Measurements from ENCODE around the gene NRP2.
A peak's percentile ranks its signal among the peaks of the same experiment; 100 is the strongest.

The NRP2 gene

DNA sequence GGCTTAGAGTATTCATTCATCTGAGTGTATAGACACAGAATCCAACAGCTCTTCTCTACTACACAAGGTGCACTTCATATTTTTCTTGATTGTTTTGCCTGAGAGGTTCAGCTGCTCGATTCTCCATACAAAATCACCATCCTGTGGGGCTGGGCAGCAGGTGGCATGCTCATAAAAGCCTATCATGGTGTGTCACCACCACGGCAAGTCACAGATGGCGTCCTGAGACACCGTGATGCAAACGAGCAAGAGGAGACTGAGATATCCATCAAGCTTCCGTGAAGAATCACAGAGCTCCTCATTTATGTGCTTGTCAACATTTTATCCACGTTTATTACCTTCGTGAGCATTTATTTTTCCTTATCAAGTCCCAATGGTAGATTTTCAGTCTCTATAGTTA is 22.4 kb upstream of the NRP2 start:
- no peak for FAIRE-seq
- DNase-seq (ENCODE audit: low spot score) = no peak

DNA sequence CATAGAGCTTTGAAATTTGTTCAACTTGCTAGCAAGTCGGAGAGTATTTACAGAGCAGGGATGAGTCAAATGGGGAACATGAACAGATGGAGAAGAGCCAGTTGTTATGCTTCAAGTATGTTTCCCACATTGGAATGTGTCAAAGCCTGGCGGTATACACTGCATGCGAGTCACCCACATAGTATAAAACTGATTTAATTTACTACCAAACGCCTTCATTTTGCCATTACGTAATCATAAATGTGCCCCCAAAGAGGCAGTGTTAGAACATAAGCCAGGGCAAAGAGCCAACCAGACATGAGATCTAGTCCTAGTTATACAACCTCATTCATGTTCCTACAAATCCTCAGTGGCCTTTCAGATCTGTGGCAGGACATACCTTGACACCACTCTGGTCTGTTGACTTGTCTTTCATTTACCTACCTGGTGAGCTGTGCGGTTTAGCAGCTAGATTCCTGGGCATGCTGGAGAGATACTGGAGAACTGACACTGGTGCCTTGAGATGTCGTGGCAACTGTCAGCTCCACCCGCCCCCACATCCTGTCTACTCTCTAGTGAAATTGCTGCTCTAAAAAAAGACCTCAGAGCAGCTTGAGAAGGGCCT is 21.7 kb upstream of the NRP2 start:
- peak; percentile 54 for DNase-seq (ENCODE audit: low spot score)
- FAIRE-seq = no peak

DNA sequence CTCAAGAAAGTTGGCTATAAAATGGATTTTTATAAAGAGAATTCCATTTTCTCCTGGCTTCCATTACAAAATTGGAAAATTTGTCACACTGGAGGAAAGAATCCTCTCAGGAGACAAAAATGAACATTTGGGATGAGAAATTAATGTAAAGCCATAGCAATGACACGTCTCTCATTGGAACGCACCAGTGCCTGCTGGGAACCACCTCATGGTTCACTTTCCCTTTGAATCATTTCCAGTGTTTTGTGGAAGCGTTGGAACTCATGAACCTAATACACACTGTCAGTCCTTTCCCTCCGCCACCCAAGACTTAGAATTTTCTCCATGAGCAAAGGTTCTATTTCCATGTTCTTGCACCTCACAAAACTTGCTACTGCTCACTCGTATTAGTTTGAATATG is 21.0 kb upstream of the NRP2 start:
- FAIRE-seq (no peak), DNase-seq (ENCODE audit: low spot score) (no peak)

DNA sequence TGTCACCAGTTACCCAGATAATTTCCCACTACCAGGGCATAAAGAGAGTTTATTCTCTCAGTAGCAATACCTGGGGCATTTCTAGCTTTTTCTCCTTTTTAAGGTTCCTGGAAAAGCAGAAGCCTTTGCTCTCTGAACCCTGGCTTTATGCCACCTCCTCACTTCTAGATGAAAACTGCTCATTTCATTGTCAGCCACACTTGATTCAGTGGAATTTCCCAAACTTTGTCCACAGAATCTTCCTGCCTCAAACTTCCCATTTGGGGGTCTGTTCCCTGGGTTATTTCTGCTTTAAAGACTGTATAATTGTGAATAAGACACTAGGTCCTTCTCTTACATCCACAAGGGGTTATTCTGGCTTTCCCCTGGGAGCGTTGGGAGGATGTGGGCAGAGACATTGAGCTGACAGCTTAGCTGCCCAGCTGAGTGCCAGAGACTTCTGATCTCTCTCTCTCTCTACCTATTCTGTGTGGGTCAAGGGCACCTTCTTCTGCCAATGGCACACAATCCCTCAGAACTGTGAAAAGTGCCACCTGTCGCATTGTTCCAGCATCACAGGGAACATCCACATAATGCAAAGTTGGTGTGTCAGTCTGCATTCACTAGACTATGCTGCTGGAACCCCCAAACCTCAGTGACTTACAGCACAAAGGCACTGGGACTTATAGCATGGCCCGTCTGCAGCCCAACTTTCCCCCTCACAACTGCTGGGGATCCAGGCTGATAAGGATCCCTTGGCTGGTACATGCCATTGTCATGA is 19.9 kb upstream of the NRP2 start:
- no peak for FAIRE-seq

DNA sequence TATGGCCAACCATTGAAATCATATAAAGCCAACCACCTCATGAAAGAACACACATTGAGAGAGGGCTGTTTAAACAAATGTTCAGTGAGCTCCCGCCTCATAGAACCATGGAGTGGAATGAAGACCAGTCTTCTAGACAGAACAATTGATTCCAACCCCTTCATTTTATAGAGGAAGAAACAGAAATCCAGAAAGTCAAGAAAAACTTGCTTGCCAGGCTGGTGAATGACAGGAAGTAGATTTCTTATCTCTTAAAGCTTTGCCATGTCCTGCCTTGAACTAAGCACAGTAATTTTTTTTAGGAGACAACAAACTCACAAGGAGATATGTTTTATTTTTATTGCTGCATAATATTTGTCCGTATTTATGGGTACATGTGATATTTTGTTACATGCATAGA is 16.5 kb upstream of the NRP2 start:
- DNase-seq (ENCODE audit: low spot score) (no peak), FAIRE-seq (no peak)

More for the DNA sequence above, 19.9 kb upstream of the NRP2 start:
- DNase-seq (ENCODE audit: low spot score) = no peak

DNA sequence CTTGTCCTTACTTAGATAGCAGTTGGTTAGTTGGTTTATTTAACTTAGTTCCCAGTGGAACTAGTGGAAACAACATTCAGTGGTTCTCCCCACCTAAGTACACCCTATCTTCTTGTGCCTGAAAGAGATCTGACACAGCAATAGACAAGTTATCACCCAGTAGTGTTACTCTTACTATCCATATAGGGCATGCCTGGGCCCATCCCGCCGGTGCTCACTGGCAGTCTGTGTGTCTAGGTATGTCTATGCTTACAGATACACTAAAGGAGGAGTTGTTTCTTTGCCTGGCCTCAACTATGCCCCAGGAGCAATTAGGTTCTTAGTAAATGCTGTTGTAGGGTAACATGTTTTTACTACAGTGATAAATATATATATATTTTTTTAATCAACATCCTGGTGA is 12.0 kb upstream of the NRP2 start:
- FAIRE-seq (no peak), DNase-seq (ENCODE audit: low spot score) (no peak)

DNA sequence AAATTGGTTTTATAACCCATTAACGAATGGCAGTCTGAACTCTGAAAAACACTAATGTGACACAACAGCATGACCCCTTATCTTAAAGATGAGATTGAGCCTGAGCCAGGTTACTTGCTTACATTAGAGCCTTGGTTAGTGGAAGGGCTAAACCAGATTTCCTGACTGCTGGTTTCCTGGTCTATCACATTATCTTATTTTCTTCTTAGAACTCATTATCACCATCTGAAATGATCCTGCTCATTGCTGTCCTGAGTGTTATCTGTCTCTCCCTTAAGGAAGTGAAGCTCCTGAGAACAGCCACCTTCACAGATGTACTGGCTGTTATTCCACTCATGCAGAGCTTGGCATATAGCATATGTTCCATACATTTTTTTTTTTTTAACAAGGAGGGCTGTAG is 9.0 kb upstream of the NRP2 start:
- DNase-seq (ENCODE audit: low spot score) (no peak), FAIRE-seq (no peak)

DNA sequence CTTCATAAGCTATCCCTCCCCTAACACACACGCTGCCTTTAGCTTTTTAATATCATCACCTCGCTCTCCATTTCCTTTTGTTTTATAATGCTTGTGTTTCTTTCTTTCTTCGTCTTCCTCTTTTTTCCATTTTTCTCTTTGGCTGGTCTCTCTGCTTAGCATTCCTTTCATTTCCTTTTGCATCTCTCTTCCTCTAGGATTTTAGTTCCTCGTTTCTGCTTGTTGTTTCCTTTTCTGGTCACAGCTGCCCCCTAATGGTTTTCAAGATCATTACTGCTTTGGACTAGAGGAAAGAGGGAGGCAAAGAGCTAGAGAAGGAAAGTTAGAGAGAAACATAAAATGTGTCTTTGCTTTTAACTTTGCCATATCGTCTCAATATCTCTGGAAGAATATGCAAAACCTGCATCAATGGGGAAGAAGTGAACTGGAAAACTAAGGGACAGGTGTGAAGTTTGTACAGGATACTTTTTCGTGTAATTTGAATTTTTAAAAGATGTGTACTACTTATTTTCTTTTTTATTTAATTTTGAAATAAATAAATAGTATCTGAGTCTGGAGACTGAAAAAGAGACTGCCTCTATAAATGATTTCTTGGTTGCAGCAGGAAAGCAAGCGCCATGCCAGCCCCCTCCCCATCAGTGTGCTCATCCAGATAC is 6.3 kb upstream of the NRP2 start:
- FAIRE-seq = peak; percentile 89
- peak; percentile 71 for DNase-seq (ENCODE audit: low spot score)

DNA sequence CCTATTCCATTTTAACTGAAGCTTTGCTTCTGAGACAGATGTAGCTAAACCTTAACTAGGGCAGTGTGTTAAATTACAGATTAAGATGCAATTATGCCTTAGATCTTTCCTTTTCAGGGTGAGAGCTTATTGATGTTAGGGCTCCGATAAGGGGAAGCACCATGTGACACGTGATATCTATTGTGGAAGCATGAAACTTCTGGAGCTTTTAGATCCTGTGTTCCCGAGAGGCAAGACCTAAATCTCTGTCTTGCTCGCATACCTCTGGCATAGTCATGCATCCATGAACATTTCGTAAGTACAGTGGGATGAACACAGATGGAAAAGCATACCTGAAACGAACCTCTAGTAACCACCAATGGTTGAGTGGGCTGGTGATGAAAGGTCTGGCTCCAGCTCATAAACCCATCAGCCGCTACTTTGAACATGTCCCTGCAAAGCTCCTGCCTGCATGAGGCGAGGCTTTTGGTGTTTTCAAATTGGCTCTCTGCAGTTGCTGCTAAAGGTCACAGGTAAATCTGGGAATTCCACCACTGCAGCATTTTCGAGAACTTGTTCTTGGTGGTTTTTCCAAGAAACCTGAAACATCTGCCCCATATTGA is 3.7 kb upstream of the NRP2 start:
- DNase-seq (ENCODE audit: low spot score) = no peak
- FAIRE-seq = no peak

DNA sequence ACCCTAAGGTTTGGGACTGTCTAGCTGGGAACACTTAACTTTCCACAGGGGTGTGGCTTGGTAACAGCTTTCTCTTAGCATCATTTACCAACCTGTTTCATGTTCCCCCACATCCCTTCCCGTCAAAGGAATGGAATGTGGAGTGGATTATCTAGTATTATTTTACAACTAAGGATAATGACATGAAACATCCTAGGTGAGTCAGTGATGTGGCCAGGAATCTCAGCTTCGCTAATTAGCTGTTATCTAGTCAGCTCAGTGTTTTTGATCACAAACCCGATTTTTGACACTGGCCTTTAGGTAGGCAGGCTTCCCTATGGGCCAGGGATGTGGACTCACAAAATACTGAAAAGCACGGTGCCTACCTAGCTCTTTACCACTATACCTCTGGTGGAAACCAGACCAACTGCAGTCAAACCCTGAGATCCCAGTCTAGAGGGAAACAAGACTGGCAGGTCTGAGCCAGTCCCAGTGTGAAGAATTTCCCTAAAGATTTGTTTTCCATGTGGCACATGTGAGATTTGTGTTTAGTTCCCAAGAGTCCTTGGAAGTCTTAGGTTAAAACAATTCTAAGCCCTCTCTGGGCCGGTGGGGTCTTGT is 2.8 kb upstream of the NRP2 start:
- FAIRE-seq (no peak), DNase-seq (ENCODE audit: low spot score) (peak; percentile 52)

DNA sequence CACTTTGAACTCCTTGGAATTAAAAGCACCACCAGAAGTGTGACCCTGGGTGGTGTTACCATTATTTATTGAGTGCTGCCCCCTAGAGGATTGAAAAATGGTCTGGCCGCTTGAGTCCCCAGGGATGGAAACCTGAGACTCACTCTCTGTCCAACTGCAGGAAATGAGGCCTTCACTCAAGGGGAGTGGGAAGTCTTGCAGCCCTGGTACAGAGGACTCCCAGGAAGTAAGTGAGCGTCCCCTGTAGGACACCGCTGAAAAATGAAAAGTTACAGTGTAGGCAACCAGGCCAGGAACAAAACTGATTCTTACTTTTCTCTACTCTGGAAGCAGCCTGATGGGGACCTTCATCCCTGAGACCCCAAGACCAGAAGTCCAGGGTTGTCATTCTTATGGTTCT is 2.2 kb upstream of the NRP2 start:
- FAIRE-seq (peak; percentile 82), DNase-seq (ENCODE audit: low spot score) (peak; percentile 80)

DNA sequence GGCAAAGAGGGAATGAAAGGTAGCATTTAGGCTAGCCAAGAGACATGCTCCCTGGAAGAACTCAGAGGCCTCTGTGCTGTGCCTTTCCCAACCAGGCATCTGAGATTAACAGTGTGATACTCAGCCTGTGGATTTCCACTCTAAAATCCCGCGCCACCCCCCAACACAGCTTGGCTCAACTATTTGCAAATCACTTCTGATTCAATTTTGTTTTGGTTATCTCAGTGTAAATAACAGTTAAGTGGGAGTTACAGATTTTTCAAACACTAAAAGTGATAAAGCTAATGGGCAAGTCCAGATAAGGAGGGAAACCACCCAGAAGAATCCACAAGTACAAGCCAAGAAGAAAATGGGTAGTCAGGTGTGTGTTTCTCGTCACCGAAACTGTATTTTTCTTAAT is 1.4 kb upstream of the NRP2 start:
- DNase-seq (ENCODE audit: low spot score) (no peak), FAIRE-seq (no peak)

DNA sequence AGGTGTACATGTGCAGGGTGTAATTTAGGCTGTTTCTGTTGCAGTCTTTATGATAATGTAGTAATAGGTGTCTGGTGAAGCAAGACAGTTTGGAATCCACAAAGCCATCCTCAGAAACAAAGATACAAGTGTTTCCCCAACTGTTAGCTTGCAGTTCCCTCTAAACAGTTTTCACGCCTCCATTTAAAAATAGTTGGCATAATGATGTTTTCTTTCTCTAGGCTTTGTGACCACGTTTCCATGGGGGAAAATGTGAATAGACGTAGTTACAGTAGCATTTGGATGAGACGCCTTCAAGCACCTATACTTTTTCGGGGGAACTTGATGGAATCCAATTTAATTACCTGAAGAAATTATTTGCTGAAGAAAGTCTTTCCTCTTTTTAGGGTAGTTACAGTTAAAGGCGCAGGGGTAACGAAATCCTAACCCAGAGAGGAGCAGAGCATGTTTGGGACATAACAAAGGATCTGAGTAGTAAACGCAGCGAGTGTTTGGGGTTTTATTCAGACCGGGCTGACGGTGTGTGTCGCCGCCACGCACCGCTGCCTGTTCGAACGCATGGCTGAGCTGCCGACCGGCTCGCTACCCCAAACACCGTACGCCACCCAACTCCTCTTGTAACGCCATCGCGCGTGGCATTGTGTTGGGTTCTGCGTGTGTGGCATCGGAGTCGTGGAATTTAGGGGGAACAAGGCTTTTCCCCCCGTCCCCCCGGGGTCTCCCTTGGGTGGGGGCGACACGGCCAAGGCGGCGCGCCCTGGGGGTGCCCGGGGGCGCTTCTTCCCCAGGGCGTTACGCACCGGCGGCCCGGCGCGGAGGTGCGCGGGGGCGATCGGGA is 681 bp upstream of the NRP2 start:
- DNase-seq (ENCODE audit: low spot score) (peak; percentile 60), FAIRE-seq (peak; percentile 58)

DNA sequence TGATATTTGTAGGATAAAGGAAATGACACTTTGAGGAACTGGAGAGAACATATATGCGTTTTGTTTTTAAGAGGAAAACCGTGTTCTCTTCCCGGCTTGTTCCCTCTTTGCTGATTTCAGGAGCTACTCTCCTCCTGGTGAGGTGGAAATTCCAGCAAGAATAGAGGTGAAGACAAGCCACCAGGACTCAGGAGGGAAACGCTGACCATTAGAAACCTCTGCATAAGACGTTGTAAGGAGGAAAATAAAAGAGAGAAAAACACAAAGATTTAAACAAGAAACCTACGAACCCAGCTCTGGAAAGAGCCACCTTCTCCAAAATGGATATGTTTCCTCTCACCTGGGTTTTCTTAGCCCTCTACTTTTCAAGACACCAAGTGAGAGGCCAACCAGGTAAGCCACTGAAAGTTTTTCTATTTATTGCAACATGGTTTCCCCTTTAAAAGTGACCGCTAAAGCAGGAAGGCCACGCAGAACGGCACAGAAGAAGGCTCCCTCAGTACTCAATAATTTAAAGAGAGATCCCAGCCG is 735 bp downstream of the NRP2 start:
- FAIRE-seq (no peak), DNase-seq (ENCODE audit: low spot score) (peak; percentile 23)

DNA sequence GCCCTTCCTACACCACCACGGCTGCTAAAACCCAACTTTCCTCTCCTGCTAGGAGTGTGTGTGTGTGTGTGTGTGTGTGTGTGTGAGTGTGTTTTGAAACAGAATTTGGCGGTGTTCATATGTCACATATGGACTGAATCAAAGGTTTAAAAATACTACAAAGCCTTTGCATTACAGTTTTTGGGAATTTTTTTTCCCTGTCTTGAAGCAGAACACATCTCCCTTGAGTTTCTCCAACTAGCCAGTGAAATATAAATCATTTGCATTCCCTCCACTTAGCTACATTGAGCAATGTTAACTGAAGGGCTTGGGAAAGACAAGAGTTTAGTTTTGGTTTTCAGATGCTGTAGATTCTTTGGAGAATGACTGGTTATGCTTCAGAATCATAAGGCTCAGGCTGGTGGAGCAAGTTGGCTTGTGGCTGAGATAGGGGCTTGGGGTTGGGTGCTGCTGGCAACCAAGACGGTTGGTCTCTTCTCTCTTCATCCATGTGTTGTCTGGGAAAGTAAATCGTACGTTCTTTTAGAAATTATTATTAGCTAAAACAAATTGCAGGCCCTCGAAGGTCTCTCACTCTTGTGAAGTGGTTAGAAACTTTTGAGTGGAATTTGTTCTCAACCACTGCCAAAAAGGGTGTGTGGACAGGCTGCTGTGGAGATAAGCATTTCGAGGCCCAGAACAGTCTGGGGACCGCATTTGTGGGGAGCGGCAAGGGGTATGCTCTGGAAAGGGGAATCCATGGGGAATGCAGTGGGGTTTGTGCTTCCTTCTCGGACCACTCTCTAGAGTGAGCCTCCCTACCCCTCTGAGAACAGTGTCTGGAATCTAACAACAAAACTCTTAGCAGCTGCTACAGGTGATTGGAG is 1.4 kb downstream of the NRP2 start:
- no peak for DNase-seq (ENCODE audit: low spot score)

DNA sequence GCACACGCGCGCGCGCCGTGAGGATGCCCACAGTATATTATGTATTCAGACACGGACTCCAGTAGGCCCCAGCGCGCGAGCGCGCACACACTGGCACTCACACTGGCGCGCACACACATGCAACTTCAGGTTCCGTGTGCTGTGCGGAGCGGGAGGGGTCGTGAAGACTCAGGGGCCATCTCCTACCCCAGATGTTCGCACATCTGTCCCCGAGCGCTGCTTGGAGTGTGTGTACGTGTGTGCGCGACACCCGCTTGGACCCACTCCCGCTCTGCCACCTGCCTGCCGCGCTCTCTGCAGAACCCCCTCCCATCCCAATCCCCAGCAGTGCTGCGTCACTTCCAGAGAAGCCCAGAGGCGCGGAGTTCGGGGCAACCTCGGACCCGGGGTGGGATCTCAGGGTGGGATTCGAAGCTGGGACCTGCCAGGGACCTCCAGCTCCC is 2.6 kb downstream of the NRP2 start:
- FAIRE-seq (no peak), DNase-seq (ENCODE audit: low spot score) (peak; percentile 50)

More for the DNA sequence above, 1.4 kb downstream of the NRP2 start:
- no peak for FAIRE-seq

DNA sequence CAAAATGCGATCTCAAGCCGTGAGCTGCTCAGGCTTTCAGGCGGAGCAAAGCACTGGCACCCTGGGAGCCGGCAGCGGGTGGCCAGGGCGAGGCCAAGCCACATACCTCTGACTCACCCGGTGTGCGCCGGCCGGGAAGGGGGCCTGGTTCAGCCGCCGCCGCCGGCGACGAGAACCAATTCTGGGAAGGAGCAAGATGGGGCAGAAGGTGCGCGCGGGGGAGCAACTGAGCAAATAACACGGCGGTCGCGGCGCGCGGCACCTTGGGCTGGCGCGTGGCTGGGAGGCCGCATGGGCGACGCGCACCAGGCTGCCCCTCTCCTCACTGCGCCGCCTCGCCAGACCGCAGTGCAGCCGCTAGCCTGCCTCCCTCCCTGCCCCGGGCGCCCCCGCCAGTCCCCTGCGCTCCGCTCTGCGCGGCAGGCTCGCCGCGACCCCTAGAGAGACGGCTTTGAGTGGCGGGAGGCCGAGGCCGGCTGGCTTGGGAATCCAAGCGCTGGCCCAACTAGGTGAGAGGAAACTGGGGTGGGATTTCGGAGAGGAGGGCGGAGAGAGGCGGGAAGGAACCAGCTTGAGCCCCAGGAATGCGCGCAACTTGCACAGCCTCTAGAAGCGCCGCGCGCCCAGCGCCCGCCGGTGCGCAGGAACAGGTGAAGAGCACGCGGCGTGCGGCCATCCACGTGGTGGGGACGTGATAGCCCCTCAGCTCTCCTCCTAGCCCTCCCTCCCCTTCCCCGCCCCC is 3.2 kb downstream of the NRP2 start:
- DNase-seq (ENCODE audit: low spot score) = peak; percentile 55
- no peak for FAIRE-seq

DNA sequence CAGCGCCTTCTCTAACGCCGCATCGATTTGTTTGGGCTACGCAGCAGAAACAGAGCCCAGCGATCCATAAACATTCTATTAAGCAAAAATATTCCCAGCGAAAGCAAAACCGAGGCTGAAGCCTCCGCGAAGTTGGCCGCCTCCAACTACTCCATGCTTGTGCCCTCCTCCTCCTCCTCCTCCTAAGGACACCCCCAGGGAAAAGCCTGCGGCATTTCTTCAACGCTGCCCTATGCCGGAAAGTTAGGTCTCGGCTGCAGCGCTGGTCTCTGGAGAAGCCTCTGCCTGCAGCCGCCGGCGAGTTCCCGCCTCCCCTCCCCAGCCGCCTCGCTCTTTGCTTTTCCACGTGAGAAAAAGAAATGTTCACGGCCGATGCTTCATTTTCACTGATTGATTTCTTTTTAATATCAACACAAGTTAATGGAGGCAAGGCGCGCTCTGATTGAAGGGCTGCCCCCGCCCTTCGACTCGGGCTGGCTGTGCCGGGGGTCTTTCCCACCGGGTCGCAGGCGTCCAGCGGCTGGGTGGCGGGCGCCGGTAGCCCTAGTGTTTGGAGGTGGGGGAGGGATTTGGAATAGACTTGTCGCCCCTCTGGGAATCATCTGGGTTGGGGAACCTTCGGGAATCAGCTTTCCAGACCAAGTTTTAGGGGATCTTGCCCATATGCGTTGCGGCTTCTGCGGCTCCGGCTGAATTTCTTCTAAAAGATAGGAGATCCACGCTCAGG is 3.9 kb downstream of the NRP2 start:
- FAIRE-seq = no peak

More for the DNA sequence above, 3.9 kb downstream of the NRP2 start:
- no peak for DNase-seq (ENCODE audit: low spot score)

Measured in RCC 7860 (cell line).